HG03175 (cell line): ENCODE data around the gene MORN3.
"Not testable (repeated sequence)": the region's sequence is repeated elsewhere in the genome, so short reads cannot be mapped to it uniquely, and the experiment has no call there.

Experiments used
- ATAC-seq: cut with Tn5 transposase; IDR thresholded peaks from one replicate; pipeline ENCODE4 v1.9.1; 2021; ENCODE audit warnings: mild to moderate bottlenecking, moderate library complexity; ENCODE audit not compliant: unreplicated experiment

Gene MORN3

GRCh38 chr12:121648458-121649028 lies 20.9 kb downstream of the MORN3 start:
- ATAC-seq = no peak

- ATAC-seq = no peak
These were observed 28.2 kb downstream of the MORN3 start for GRCh38 chr12:121641343-121641630.

GRCh38 chr12:121638298-121639202 lies 30.9 kb downstream of the MORN3 start:
- no peak for ATAC-seq

GRCh38 chr12:121637231-121637914 lies 32.1 kb downstream of the MORN3 start:
- peak; percentile 79 for ATAC-seq

- ATAC-seq = no peak
These were observed 34.6 kb downstream of the MORN3 start for GRCh38 chr12:121634836-121635235.

- not testable (repeated sequence) for ATAC-seq
These were observed 35.6 kb downstream of the MORN3 start for GRCh38 chr12:121633833-121634196.

GRCh38 chr12:121632069-121632970 lies 37.1 kb downstream of the MORN3 start:
- ATAC-seq = no peak

- ATAC-seq = no peak
These were observed 38.6 kb downstream of the MORN3 start for GRCh38 chr12:121630791-121631355.

- no peak for ATAC-seq
These were observed 40.9 kb downstream of the MORN3 start for GRCh38 chr12:121628536-121628935.

GRCh38 chr12:121628037-121628436 lies 41.4 kb downstream of the MORN3 start:
- no peak for ATAC-seq

GRCh38 chr12:121626853-121627640 lies 42.4 kb downstream of the MORN3 start:
- ATAC-seq = peak; percentile 37

GRCh38 chr12:121626087-121626852 lies 43.2 kb downstream of the MORN3 start, which contains the start of gene ORAI1:
TSS of gene ORAI1 (plus strand) at chr12:121626530.
- ATAC-seq = peak; percentile 72

- ATAC-seq = no peak
These were observed 49.0 kb downstream of the MORN3 start for GRCh38 chr12:121620333-121620891.

- no peak for ATAC-seq
These were observed 50.7 kb downstream of the MORN3 start for GRCh38 chr12:121618659-121619233.

GRCh38 chr12:121614872-121615467 lies 54.5 kb downstream of the MORN3 start:
- ATAC-seq = no peak

- no peak for ATAC-seq
These were observed 56.0 kb downstream of the MORN3 start for GRCh38 chr12:121613462-121613861.

GRCh38 chr12:121611306-121611705 lies 58.1 kb downstream of the MORN3 start:
- ATAC-seq = no peak
